ENCODE results near the gene FSHR.

GRCh38 chr2:48914477-48915089 lies 239.7 kb downstream of the FSHR start:
- TF ChIP-seq POLR2A (IDR thresholded peaks at IDR 0.05), result no peak
- no peak for TF ChIP-seq CTCF (IDR thresholded peaks at IDR 0.05)
